H9 (cell line): Measurements from ENCODE around the gene ANKRD62. TPM values are rescaled to one million over a fixed set of nuclear protein-coding genes. Genes with fewer than 3 reads are reported as not detected.

Experiments
- DNase-seq: peaks from one replicate; pipeline ENCODE4 v3.0.0-alpha.2; 2017
- H2AFZ ChIP-seq: one replicate; pipeline ENCODE4 v1.6.1; 2013; ENCODE audit warnings: mild to moderate bottlenecking, low read length, control low read depth, moderate library complexity
- H2AK5ac ChIP-seq: 2 replicates; pipeline ENCODE4 v1.6.1; 2013; ENCODE audit warnings: low read length, control low read depth, mixed read lengths; ENCODE audit not compliant: insufficient read length
- H2BK120ac ChIP-seq: one replicate; pipeline ENCODE4 v1.6.1; 2013; ENCODE audit warnings: low read depth, mild to moderate bottlenecking, low read length, control low read depth, inconsistent platforms; ENCODE audit not compliant: poor library complexity, severe bottlenecking
- H2BK12ac ChIP-seq: 2 replicates; pipeline ENCODE4 v1.6.1; 2013; ENCODE audit warnings: low read length, control low read depth, mixed read lengths, low read depth; ENCODE audit not compliant: insufficient read length
- H2BK15ac ChIP-seq: 2 replicates; pipeline ENCODE4 v1.6.1; 2013; ENCODE audit warnings: low read depth, low read length, control low read depth
- H2BK20ac ChIP-seq: one replicate; pipeline ENCODE4 v1.6.1; 2013; ENCODE audit warnings: low read depth, mild to moderate bottlenecking, low read length, control low read depth, inconsistent platforms; ENCODE audit not compliant: poor library complexity, severe bottlenecking
- H2BK5ac ChIP-seq: 2 replicates; pipeline ENCODE4 v1.6.1; 2013; ENCODE audit warnings: low read length, control low read depth, mixed read lengths; ENCODE audit not compliant: insufficient read length
- H3K14ac ChIP-seq: 2 replicates; pipeline ENCODE4 v1.6.1; 2013; ENCODE audit warnings: low read length, control low read depth; ENCODE audit not compliant: insufficient read depth
- H3K18ac ChIP-seq: 2 replicates; pipeline ENCODE4 v1.6.1; 2013; ENCODE audit warnings: low read depth, mild to moderate bottlenecking, mixed read lengths, low read length, control low read depth; ENCODE audit not compliant: insufficient read length
- H3K23ac ChIP-seq: 2 replicates; pipeline ENCODE4 v1.6.1; 2013; ENCODE audit warnings: low read length, control low read depth, mixed read lengths, low read depth; ENCODE audit not compliant: insufficient read length
- H3K23me2 ChIP-seq: 2 replicates; pipeline ENCODE4 v1.6.1; 2013; ENCODE audit warnings: low read depth, mild to moderate bottlenecking, mixed read lengths, low read length, control low read depth; ENCODE audit not compliant: insufficient read length, poor library complexity, severe bottlenecking
- H3K27ac ChIP-seq: 2 replicates; pipeline ENCODE4 v1.5.1; 2013; ENCODE audit warnings: low read length, control low read depth, mixed read lengths, low read depth; ENCODE audit not compliant: insufficient read length
- H3K27me3 ChIP-seq: 2 replicates; pipeline ENCODE4 v1.6.1; 2013; ENCODE audit warnings: low read length, control low read depth, inconsistent platforms; ENCODE audit not compliant: insufficient read depth
- H3K4ac ChIP-seq: 2 replicates; pipeline ENCODE4 v1.6.1; 2013; ENCODE audit warnings: low read depth, mild to moderate bottlenecking, control low read depth, inconsistent platforms, low read length, moderate library complexity
- H3K4me1 ChIP-seq: 2 replicates; pipeline ENCODE4 v1.6.1; 2013; ENCODE audit warnings: low read length, control low read depth, inconsistent platforms; ENCODE audit not compliant: insufficient read depth
- H3K4me2 ChIP-seq: 2 replicates; pipeline ENCODE4 v1.6.1; 2013; ENCODE audit warnings: low read length, control low read depth, mixed read lengths; ENCODE audit not compliant: insufficient read length, insufficient read depth
- H3K56ac ChIP-seq: 2 replicates; pipeline ENCODE4 v1.6.1; 2013; ENCODE audit warnings: low read depth, mild to moderate bottlenecking, mixed read lengths, low read length, control low read depth; ENCODE audit not compliant: insufficient read length
- H3K79me1 ChIP-seq: 2 replicates; pipeline ENCODE4 v1.6.1; 2013; ENCODE audit warnings: low read depth, mild to moderate bottlenecking, moderate library complexity, low read length, control low read depth, inconsistent platforms; ENCODE audit not compliant: insufficient read depth, poor library complexity, severe bottlenecking
- H3K79me2 ChIP-seq: 2 replicates; pipeline ENCODE4 v1.6.1; 2013; ENCODE audit warnings: low read length, control low read depth, inconsistent platforms; ENCODE audit not compliant: insufficient read depth
- H3K9ac ChIP-seq: 2 replicates; pipeline ENCODE4 v1.6.1; 2013; ENCODE audit warnings: low read length, control low read depth, mixed read lengths; ENCODE audit not compliant: insufficient read length; ENCODE audit errors: extremely low read depth
- H3K9me3 ChIP-seq: one replicate; pipeline ENCODE4 v1.6.1; 2013; ENCODE audit warnings: low read depth, low read length, inconsistent platforms; ENCODE audit not compliant: control insufficient read depth
- H3T11ph ChIP-seq: one replicate; pipeline ENCODE4 v1.6.1; 2013; ENCODE audit warnings: mild to moderate bottlenecking, low read length, control low read depth, inconsistent platforms
- H4K20me1 ChIP-seq: one replicate; pipeline ENCODE4 v1.6.1; 2013; ENCODE audit not compliant: control insufficient read depth, insufficient read length, insufficient read depth
- H4K5ac ChIP-seq: 2 replicates; pipeline ENCODE4 v1.6.1; 2013; ENCODE audit warnings: low read depth, mild to moderate bottlenecking, mixed read lengths, low read length, control low read depth; ENCODE audit not compliant: insufficient read length
- H4K8ac ChIP-seq: replicated peaks from 2 replicates; pipeline ENCODE4 v1.6.1; 2013; ENCODE audit warnings: low read length, control low read depth, mixed read lengths, low read depth; ENCODE audit not compliant: insufficient read length
- H4K91ac ChIP-seq: 2 replicates; pipeline ENCODE4 v1.6.1; 2013; ENCODE audit warnings: low read depth, mild to moderate bottlenecking, moderate library complexity, mixed read lengths, low read length, control low read depth; ENCODE audit not compliant: insufficient read length
- H3K27ac Mint-ChIP-seq, 3 experiments: 2 replicates in 2 of 3; 3 replicates in 1 of 3; pipeline ENCODE4 v1.8.0; 2020 to 2021; ENCODE audit warnings: mixed read lengths in 3 of 3, mild to moderate bottlenecking in 1 of 3, moderate library complexity in 1 of 3
- H3K27me3 Mint-ChIP-seq: 2 replicates; pipeline ENCODE4 v1.8.0; 2021; ENCODE audit warnings: low read depth, mild to moderate bottlenecking, moderate library complexity, mixed read lengths
- H3K36me3 Mint-ChIP-seq, 3 experiments: 2 replicates in 2 of 3; 3 replicates in 1 of 3; pipeline ENCODE4 v1.8.0; 2020 to 2021; ENCODE audit warnings: low read depth in 3 of 3, mixed read lengths in 3 of 3; ENCODE audit not compliant: insufficient read depth in 1 of 3
- H3K4me1 Mint-ChIP-seq, 2 experiments: 2 replicates each; pipeline ENCODE4 v1.8.0; 2020; ENCODE audit warnings: mixed read lengths in 2 of 2
- H3K4me3 Mint-ChIP-seq, 2 experiments: 2 replicates in 1 of 2; 3 replicates in 1 of 2; pipeline ENCODE4 v1.8.0; 2020 to 2021; ENCODE audit warnings: mild to moderate bottlenecking in 2 of 2, mixed read lengths in 2 of 2, moderate library complexity in 1 of 2
- H3K9me3 Mint-ChIP-seq, 2 experiments: 2 replicates in 1 of 2; 3 replicates in 1 of 2; pipeline ENCODE4 v1.8.0; 2020; ENCODE audit warnings: mild to moderate bottlenecking in 2 of 2, mixed read lengths in 2 of 2, moderate library complexity in 1 of 2
- CTCF ChIP-seq: fragments of 200-600 bp; sonication (generic); conservative IDR thresholded peaks from 3 replicates; pipeline ENCODE4 v1.8.0; 2021; ENCODE audit warnings: antibody characterized with exemption, mild to moderate bottlenecking
- WGBS: extraction: QIAGEN DNeasy Blood & Tissue Kit; methylation state at CpG from one replicate; pipeline ENCODE4 v1.1.7; 2013; ENCODE audit warnings: missing lambda C conversion rate, low lambda C conversion rate, mixed read lengths; ENCODE audit not compliant: insufficient read length; ENCODE audit errors: extremely low coverage; 5-methylcytosine and 5-hydroxymethylcytosine counted together
- total RNA-seq: library from RNA; stranded (reverse); gene quantifications from 2 replicates; pipeline ENCODE4 v1.2.1, GENCODE V29; 2021

The ANKRD62 gene
- total RNA-seq, 1 experiment from 2014 or later: not detected

DNA sequence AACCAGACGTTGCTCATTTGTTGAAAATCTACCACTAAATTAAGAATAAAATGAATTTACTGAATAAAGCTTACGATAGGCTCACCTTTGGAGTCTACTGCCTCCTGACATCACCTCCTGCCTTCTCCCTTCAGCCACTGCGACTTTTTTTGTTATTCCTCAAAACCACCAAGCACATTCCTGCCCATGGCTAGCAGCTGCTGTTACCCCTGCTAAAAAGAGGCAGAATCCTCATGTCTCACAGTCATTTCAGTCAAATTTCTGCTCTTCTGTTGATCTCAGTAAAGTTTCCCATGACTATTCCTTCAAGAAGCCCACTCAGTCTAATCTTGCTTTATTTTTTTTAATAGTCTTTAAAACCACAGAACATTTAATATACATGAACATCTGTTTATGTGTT is 40.8 kb upstream of the ANKRD62 start:
- H3K4me1 ChIP-seq: no peaks in the 10 kb centered on the region
- no peaks in the 10 kb centered on the region for H3K79me1 ChIP-seq
- H3K23ac ChIP-seq: no peak overlapping the region
- H3K18ac ChIP-seq: no peak overlapping the region
- Mint-ChIP-seq H3K4me1 (peaks cover 3 to 12% of the 10 kb centered on the region in 2 experiments; a peak in 3 of 4 replicates), H3K9me3 (no peaks in the 10 kb centered on the region; a peak in 1 of 5 replicates), H3K36me3 (no peaks in the 10 kb centered on the region), H3K4me3 (no peak overlapping the region), H3K27ac (no peak overlapping the region), H3K27me3 (no peaks in the 10 kb centered on the region; the same call in 1 of the 2 replicates)
- H2BK12ac ChIP-seq: no peak overlapping the region
- no peak overlapping the region for H3K9ac ChIP-seq
- no peak overlapping the region for H3T11ph ChIP-seq
- H2AFZ ChIP-seq: no peak overlapping the region
- no peak for DNase-seq
- no peak overlapping the region for H3K4ac ChIP-seq
- no peak overlapping the region for H4K8ac ChIP-seq
- H3K56ac ChIP-seq: no peak overlapping the region
- no peak overlapping the region for H2BK5ac ChIP-seq
- no peaks in the 10 kb centered on the region for H3K27me3 ChIP-seq
- H3K79me2 ChIP-seq: no peaks in the 10 kb centered on the region
- no peak for TF ChIP-seq CTCF
- no peak overlapping the region for H3K27ac ChIP-seq
- H3K23me2 ChIP-seq: no peaks in the 10 kb centered on the region
- H4K5ac ChIP-seq: no peak overlapping the region
- no peak overlapping the region for H3K14ac ChIP-seq
- no peak overlapping the region for H2BK120ac ChIP-seq
- H2BK20ac ChIP-seq: no peak overlapping the region
- no CpG with 5 or more reads among the region's 3 CpGs for WGBS
- no peak overlapping the region for H2AK5ac ChIP-seq
- no peak overlapping the region for H4K91ac ChIP-seq
- no peaks in the 10 kb centered on the region for H4K20me1 ChIP-seq
- H3K4me2 ChIP-seq: no peak overlapping the region
- H3K9me3 ChIP-seq: no peaks in the 10 kb centered on the region
- no peak overlapping the region for H2BK15ac ChIP-seq
